K562 (cell line): ENCODE results near the gene INCA1. TPM values are rescaled to one million over a fixed set of nuclear protein-coding genes. Genes with fewer than 3 reads are reported as not detected.
A peak's percentile ranks its signal among the peaks of the same experiment; 100 is the strongest.

Experiments
- C11orf30 ChIP-seq: fragments of 450-650 bp; IDR thresholded peaks from 2 replicates; pipeline ENCODE4 v1.6.1; 2016; ENCODE audit warnings: low read depth, mild to moderate bottlenecking
- CHD7 ChIP-seq: fragments of 200-600 bp; sonication (generic); IDR thresholded peaks from one replicate; pipeline ENCODE4 v1.6.1; 2012; ENCODE audit warnings: mild to moderate bottlenecking, low read depth, low read length, inconsistent platforms
- DNMT1 ChIP-seq: fragments of 450-650 bp; IDR thresholded peaks from 2 replicates; pipeline ENCODE4 v1.6.1; 2016; ENCODE audit warnings: antibody characterized with exemption, mild to moderate bottlenecking
- L3MBTL2 ChIP-seq: fragments of 450-650 bp; IDR thresholded peaks from 2 replicates; pipeline ENCODE4 v1.6.1; 2016; ENCODE audit warnings: mild to moderate bottlenecking, moderate library complexity
- POLR2A ChIP-seq: fragments of 450-650 bp; conservative IDR thresholded peaks from 2 replicates; pipeline ENCODE4 v1.6.1; 2016
- RBM22 ChIP-seq: fragments of 200-400 bp; formaldehyde crosslinking; IDR thresholded peaks from 2 replicates; pipeline ENCODE4 v1.6.1; 2018; ENCODE audit warnings: low read length, low read depth; ENCODE audit not compliant: poor library complexity, severe bottlenecking
- SAP30 ChIP-seq: fragments of 200-600 bp; sonication (generic); IDR thresholded peaks from 2 replicates; pipeline ENCODE4 v1.6.1; 2012; ENCODE audit warnings: borderline replicate concordance, low read depth, mild to moderate bottlenecking, moderate library complexity, low read length, control low read depth, inconsistent platforms; ENCODE audit not compliant: insufficient read depth, poor library complexity, severe bottlenecking
- SMARCB1 ChIP-seq: IDR thresholded peaks from 2 replicates; pipeline ENCODE4 v1.6.1; 2011; ENCODE audit warnings: improper control_type of control experiment, low read depth; ENCODE audit not compliant: insufficient read length
- SUPT5H ChIP-seq: fragments of 450-650 bp; IDR thresholded peaks from 2 replicates; pipeline ENCODE4 v1.6.1; 2016
- TARDBP ChIP-seq: fragments of 450-650 bp; IDR thresholded peaks from 2 replicates; pipeline ENCODE4 v1.6.1; 2016
- TCF3 ChIP-seq: sonication (generic); formaldehyde crosslinking; IDR thresholded peaks from 2 replicates; pipeline ENCODE4 v1.4.0; 2020; ENCODE audit warnings: mild to moderate bottlenecking, missing genetic modification reagents
- ZNF347 ChIP-seq: fragments of 450-650 bp; formaldehyde crosslinking; IDR thresholded peaks from 2 replicates; pipeline ENCODE4 v1.4.0; 2020; ENCODE audit warnings: low read depth, mild to moderate bottlenecking, moderate library complexity
- ZNF766 ChIP-seq: fragments of 200-800 bp; sonication (Bioruptor generic); conservative IDR thresholded peaks from 2 replicates; pipeline ENCODE4 v1.6.1; 2016; ENCODE audit warnings: missing genetic modification characterization, missing compliant biosample characterization
- polyA plus RNA-seq, 8 experiments: library from polyadenylated mRNA; depleted of rRNA in 4 of 8; stranded (reverse) in 5 of 8; unstranded in 3 of 8; fragments of >200 nt; fragmentation: Nextera tagmentation in 2 of 8; fragmentation: Illumina TruSeq in 1 of 8; extraction: Ambion mirVana in 2 of 8; extraction: Trizol in 1 of 8; gene quantifications; 2 replicates each; pipeline versions ENCODE4 v1.2.1 to v1.2.3, GENCODE V29; 2011 to 2014; ENCODE audit warnings: inconsistent platforms in 1 of 8, missing spikeins in 1 of 8
- total RNA-seq, 7 experiments: library from RNA; depleted of rRNA in 6 of 7; stranded (reverse); fragments of >200 nt in 6 of 7; fragmentation: Illumina TruSeq in 2 of 7; extraction: Trizol in 2 of 7; gene quantifications; 2 replicates each; pipeline versions ENCODE4 v1.2.1 to v1.2.3, GENCODE V29; 2011 to 2021; ENCODE audit warnings: low replicate concordance in 1 of 7
- TF ChIP-seq, protein P1 (sequence below): sonication (generic); formaldehyde crosslinking; IDR thresholded peaks from 2 replicates; pipeline ENCODE4 v1.8.0; 2022; ENCODE audit warnings: missing genetic modification reagents, mild to moderate bottlenecking, moderate library complexity, borderline replicate concordance
- TF ChIP-seq, protein P2 (sequence below): IDR thresholded peaks from 2 replicates; pipeline ENCODE4 v1.6.1; 2016; ENCODE audit warnings: missing genetic modification characterization, missing compliant biosample characterization

The INCA1 gene
- total and polyA plus RNA-seq, 9 of the 15 experiments (the other 6 are each of a cell fraction or from before 2014, with no cell fraction given) = 0.08 to 0.50 (median 0.13) TPM; not detected in 4

DNA sequence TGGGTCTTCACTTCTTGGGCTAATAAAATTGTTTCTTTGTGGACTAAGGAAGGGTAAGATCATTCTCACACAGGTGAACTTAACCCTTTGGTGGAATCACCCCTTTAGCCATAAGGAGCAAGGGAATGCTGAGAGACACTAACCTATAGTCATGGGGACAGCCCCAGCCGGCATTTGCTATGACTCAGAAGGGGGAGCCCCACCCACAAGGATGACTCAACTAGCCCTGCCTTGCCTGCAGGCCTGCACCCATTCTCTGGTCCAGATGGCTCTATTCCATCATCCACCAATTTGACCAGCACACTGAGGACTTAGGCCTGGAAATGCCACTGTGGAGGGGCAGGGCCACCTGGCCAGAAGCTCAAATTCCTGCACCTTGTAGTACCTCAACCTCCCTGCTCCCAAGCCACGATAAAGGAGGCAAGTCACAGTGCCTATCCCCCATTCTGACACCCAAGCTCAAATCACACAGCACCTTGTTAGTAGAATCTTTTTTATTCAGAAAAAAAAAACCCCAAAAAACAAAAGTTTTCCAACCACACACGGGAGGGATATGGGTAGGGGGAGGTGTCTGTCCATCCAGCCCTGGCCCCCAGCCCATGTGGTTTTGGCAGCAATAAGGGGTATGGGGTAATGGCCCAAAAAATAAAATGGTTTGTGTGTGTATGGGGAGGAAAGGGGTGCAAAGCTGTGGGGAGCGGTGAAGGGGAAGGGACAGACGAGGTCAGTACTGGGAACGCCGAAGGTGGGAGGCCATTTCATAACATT lies 52.0 kb downstream of the INCA1 start (continued):
- TF ChIP-seq CHD7 (no peak), ZNF347 (CRISPR knock-in tag) (no peak), SMARCB1 (no peak), ZNF766 (no peak), TARDBP (no peak), RBM22 (no peak), SAP30 (no peak), SUPT5H (peak; percentile 59), POLR2A (peak; percentile 73), DNMT1 (no peak), L3MBTL2 (no peak), C11orf30 (peak; percentile 39), TCF3 (CRISPR knock-in tag) (no peak)
- TF ChIP-seq, protein P1, sequence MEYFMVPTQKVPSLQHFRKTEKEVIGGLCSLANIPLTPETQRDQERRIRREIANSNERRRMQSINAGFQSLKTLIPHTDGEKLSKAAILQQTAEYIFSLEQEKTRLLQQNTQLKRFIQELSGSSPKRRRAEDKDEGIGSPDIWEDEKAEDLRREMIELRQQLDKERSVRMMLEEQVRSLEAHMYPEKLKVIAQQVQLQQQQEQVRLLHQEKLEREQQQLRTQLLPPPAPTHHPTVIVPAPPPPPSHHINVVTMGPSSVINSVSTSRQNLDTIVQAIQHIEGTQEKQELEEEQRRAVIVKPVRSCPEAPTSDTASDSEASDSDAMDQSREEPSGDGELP (CRISPR knock-in tag) = peak; percentile 19; the same call in 1 of the 2 replicates
- TF ChIP-seq, protein P2, sequence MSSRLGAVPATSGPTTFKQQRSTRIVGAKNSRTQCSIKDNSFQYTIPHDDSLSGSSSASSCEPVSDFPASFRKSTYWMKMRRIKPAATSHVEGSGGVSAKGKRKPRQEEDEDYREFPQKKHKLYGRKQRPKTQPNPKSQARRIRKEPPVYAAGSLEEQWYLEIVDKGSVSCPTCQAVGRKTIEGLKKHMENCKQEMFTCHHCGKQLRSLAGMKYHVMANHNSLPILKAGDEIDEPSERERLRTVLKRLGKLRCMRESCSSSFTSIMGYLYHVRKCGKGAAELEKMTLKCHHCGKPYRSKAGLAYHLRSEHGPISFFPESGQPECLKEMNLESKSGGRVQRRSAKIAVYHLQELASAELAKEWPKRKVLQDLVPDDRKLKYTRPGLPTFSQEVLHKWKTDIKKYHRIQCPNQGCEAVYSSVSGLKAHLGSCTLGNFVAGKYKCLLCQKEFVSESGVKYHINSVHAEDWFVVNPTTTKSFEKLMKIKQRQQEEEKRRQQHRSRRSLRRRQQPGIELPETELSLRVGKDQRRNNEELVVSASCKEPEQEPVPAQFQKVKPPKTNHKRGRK (tag) = no peak
